Neural progenitor cell (in vitro differentiated cells): ENCODE measurements around the gene NLGN4X. TPM values are rescaled to one million over a fixed set of nuclear protein-coding genes. Genes with fewer than 3 reads are reported as not detected.

Experiments
- DNase-seq: peaks from one replicate; pipeline ENCODE4 v3.0.0-alpha.2; 2016; ENCODE audit warnings: low spot score
- H2AFZ ChIP-seq: fragments of 200-600 bp; sonication (generic); replicated peaks from 2 replicates; pipeline ENCODE4 v1.6.1; 2016; ENCODE audit warnings: antibody characterized with exemption
- H3F3A ChIP-seq: fragments of 200-600 bp; sonication (generic); 2 replicates; pipeline ENCODE4 v1.6.1; 2016; ENCODE audit warnings: antibody characterized with exemption, low read depth
- H3K27ac ChIP-seq: fragments of 200-600 bp; sonication (generic); 2 replicates; pipeline ENCODE4 v1.5.1; 2016; ENCODE audit warnings: mild to moderate bottlenecking
- H3K27me3 ChIP-seq: fragments of 200-600 bp; sonication (generic); 2 replicates; pipeline ENCODE4 v1.6.1; 2016; ENCODE audit warnings: mild to moderate bottlenecking, moderate library complexity
- H3K36me3 ChIP-seq: fragments of 200-600 bp; sonication (generic); 2 replicates; pipeline ENCODE4 v1.5.1; 2016
- H3K4me1 ChIP-seq: fragments of 200-600 bp; sonication (generic); 2 replicates; pipeline ENCODE4 v1.6.1; 2016; ENCODE audit warnings: mixed run types
- H3K4me2 ChIP-seq: fragments of 200-600 bp; sonication (generic); 2 replicates; pipeline ENCODE4 v1.6.1; 2016
- H3K4me3 ChIP-seq: fragments of 200-600 bp; sonication (generic); 2 replicates; pipeline ENCODE4 v1.5.1; 2016
- H3K79me2 ChIP-seq: fragments of 200-600 bp; sonication (generic); 2 replicates; pipeline ENCODE4 v1.6.1; 2016; ENCODE audit warnings: low read depth
- H3K9ac ChIP-seq: fragments of 200-600 bp; sonication (generic); 2 replicates; pipeline ENCODE4 v1.6.1; 2016
- H3K9me3 ChIP-seq: fragments of 200-600 bp; sonication (generic); 2 replicates; pipeline ENCODE4 v1.5.1; 2016; ENCODE audit warnings: low read depth
- H4K20me1 ChIP-seq: fragments of 200-600 bp; sonication (generic); 2 replicates; pipeline ENCODE4 v1.6.1; 2016; ENCODE audit warnings: low read depth
- H3K27ac Mint-ChIP-seq: 3 replicates; pipeline ENCODE4 v1.8.0; 2021; ENCODE audit warnings: mixed read lengths
- H3K27me3 Mint-ChIP-seq: 2 replicates; pipeline ENCODE4 v1.8.0; 2022; ENCODE audit warnings: low read depth, mild to moderate bottlenecking, inconsistent platforms, moderate library complexity, mixed read lengths; ENCODE audit not compliant: insufficient read depth
- H3K36me3 Mint-ChIP-seq: 3 replicates; pipeline ENCODE4 v1.8.0; 2021; ENCODE audit warnings: mixed read lengths
- H3K4me1 Mint-ChIP-seq: 3 replicates; pipeline ENCODE4 v1.8.0; 2021; ENCODE audit warnings: mixed read lengths
- H3K4me3 Mint-ChIP-seq: 3 replicates; pipeline ENCODE4 v1.8.0; 2021; ENCODE audit warnings: mild to moderate bottlenecking, moderate library complexity, mixed read lengths
- H3K9me3 Mint-ChIP-seq: 3 replicates; pipeline ENCODE4 v1.8.0; 2020; ENCODE audit warnings: mixed read lengths
- EZH2 ChIP-seq: fragments of 200-600 bp; sonication (generic); IDR thresholded peaks from 2 replicates; pipeline ENCODE4 v1.6.1; 2017; ENCODE audit warnings: antibody characterized with exemption, mild to moderate bottlenecking, moderate library complexity
- EZH2phosphoT487 ChIP-seq: fragments of 200-600 bp; sonication (generic); IDR thresholded peaks from 2 replicates; pipeline ENCODE4 v1.6.1; 2017; ENCODE audit warnings: antibody characterized with exemption
- total RNA-seq: library from RNA; depleted of rRNA; stranded (reverse); fragments of >200 nt; gene quantifications from 2 replicates; pipeline ENCODE4 v1.2.3, GENCODE V29; 2015; ENCODE audit warnings: low replicate concordance
- TF ChIP-seq, protein P1 (sequence below): fragments of 200-600 bp; sonication (generic); IDR thresholded peaks from 2 replicates; pipeline ENCODE4 v1.5.1; 2017; ENCODE audit warnings: antibody characterized with exemption, mild to moderate bottlenecking

The NLGN4X gene
- total RNA-seq, 1 donor from 2014 or later: 10.1 TPM

- Histone ChIP-seq H3K4me1 (no peaks in the 10 kb centered on the region), H3K9me3 (peaks cover 5% of the 10 kb centered on the region), H3F3A (no peaks in the 10 kb centered on the region), H3K4me2 (no peak overlapping the region), H2AFZ (no peak overlapping the region), H3K36me3 (no peaks in the 10 kb centered on the region), H4K20me1 (no peaks in the 10 kb centered on the region), H3K4me3 (no peak overlapping the region), H3K27me3 (no peaks in the 10 kb centered on the region), H3K27ac (no peak overlapping the region), H3K9ac (no peak overlapping the region), H3K79me2 (no peaks in the 10 kb centered on the region)
- Mint-ChIP-seq H3K4me1 (peaks cover 30% of the 10 kb centered on the region), H3K36me3 (peaks cover 20% of the 10 kb centered on the region), H3K4me3 (no peak overlapping the region), H3K9me3 (peaks cover 29% of the 10 kb centered on the region), H3K27me3 (peaks cover 2% of the 10 kb centered on the region), H3K27ac (peak overlapping the region; percentile 64)
- DNase-seq: peak; percentile 36
- TF ChIP-seq EZH2phosphoT487: no peak
- TF ChIP-seq, protein P1, sequence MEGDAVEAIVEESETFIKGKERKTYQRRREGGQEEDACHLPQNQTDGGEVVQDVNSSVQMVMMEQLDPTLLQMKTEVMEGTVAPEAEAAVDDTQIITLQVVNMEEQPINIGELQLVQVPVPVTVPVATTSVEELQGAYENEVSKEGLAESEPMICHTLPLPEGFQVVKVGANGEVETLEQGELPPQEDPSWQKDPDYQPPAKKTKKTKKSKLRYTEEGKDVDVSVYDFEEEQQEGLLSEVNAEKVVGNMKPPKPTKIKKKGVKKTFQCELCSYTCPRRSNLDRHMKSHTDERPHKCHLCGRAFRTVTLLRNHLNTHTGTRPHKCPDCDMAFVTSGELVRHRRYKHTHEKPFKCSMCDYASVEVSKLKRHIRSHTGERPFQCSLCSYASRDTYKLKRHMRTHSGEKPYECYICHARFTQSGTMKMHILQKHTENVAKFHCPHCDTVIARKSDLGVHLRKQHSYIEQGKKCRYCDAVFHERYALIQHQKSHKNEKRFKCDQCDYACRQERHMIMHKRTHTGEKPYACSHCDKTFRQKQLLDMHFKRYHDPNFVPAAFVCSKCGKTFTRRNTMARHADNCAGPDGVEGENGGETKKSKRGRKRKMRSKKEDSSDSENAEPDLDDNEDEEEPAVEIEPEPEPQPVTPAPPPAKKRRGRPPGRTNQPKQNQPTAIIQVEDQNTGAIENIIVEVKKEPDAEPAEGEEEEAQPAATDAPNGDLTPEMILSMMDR: peak; percentile 46
Observed at GRCh38 chrX:6095469-6095868, 133.2 kb downstream of the NLGN4X start.

DNA sequence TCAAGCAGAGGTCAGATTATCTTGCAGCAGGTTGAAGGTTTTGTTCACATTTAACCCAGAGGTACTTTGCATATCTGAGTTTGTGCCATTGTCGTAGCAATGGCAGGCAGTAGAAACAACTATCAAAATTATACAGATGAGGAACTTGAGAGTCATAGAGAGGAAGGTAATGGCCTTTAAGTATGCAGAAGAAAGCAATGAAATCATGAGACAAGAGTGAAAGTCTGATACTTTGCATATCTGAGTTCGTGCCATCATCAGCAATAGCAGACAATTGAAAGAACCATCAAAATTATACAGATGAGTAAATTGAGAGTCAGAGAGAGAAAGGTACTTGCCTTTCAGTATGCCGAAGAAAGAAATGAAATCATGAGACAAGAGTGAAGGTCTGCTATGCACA, 154.1 kb downstream of the NLGN4X start:
- TF ChIP-seq EZH2 (no peak), EZH2phosphoT487 (no peak)
- TF ChIP-seq, protein P1: no peak
- Mint-ChIP-seq H3K4me3 (no peak overlapping the region), H3K4me1 (no peaks in the 10 kb centered on the region), H3K36me3 (peaks cover 24% of the 10 kb centered on the region), H3K27me3 (no peaks in the 10 kb centered on the region), H3K27ac (no peak overlapping the region), H3K9me3 (peaks cover 16% of the 10 kb centered on the region)
- no peaks in the 10 kb centered on the region for H3K79me2 ChIP-seq
- no peak for DNase-seq
- no peaks in the 10 kb centered on the region for H3K9me3 ChIP-seq
- no peaks in the 10 kb centered on the region for H3K27me3 ChIP-seq
- H4K20me1 ChIP-seq: no peaks in the 10 kb centered on the region
- H3K27ac ChIP-seq: no peak overlapping the region
- H3F3A ChIP-seq: no peaks in the 10 kb centered on the region
- H2AFZ ChIP-seq: no peak overlapping the region
- no peaks in the 10 kb centered on the region for H3K36me3 ChIP-seq
- no peaks in the 10 kb centered on the region for H3K4me1 ChIP-seq
- no peak overlapping the region for H3K4me2 ChIP-seq
- no peak overlapping the region for H3K9ac ChIP-seq
- no peak overlapping the region for H3K4me3 ChIP-seq

DNA sequence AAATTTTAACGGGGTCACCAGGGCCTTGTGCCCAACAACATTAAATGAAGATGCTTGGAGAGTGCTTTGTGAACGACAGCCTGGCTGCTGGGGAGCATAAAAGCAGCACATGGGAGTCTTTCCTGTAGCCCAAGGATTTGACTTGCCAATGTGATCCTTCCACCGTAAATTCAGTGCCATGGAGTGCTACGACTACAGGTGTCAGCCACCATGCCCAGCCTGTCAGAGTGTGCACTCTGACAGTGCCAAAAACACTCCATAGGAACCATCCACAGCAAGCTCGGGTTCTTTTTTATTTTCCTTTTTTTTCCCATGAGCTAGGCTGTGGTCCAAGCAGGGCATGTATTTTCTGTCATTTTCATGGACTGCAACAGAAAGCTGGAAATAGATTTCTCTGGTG, 156.9 kb downstream of the NLGN4X start:
- no peak overlapping the region for H3K27ac Mint-ChIP-seq
- no peaks in the 10 kb centered on the region for H3K27me3 ChIP-seq
- no peaks in the 10 kb centered on the region for H3K79me2 ChIP-seq
- no peaks in the 10 kb centered on the region for H3K36me3 ChIP-seq
- peaks cover 22% of the 10 kb centered on the region for H3K36me3 Mint-ChIP-seq
- H3K9me3 ChIP-seq: no peaks in the 10 kb centered on the region
- H3K4me1 Mint-ChIP-seq: no peaks in the 10 kb centered on the region
- H4K20me1 ChIP-seq: no peaks in the 10 kb centered on the region
- H3K9me3 Mint-ChIP-seq: peaks cover 16% of the 10 kb centered on the region
- H3K27ac ChIP-seq: no peak overlapping the region
- TF ChIP-seq, protein P1: no peak
- TF ChIP-seq EZH2phosphoT487: no peak
- TF ChIP-seq EZH2: no peak
- no peaks in the 10 kb centered on the region for H3K27me3 Mint-ChIP-seq
- no peak for DNase-seq
- no peak overlapping the region for H3K9ac ChIP-seq
- H2AFZ ChIP-seq: no peak overlapping the region
- no peak overlapping the region for H3K4me2 ChIP-seq
- no peak overlapping the region for H3K4me3 ChIP-seq
- H3K4me3 Mint-ChIP-seq: no peak overlapping the region
- no peaks in the 10 kb centered on the region for H3F3A ChIP-seq
- no peaks in the 10 kb centered on the region for H3K4me1 ChIP-seq

GRCh38 chrX:6067600-6067999, 161.1 kb downstream of the NLGN4X start:
- peaks cover 2% of the 10 kb centered on the region for H3K9me3 Mint-ChIP-seq
- no peaks in the 10 kb centered on the region for H3K36me3 ChIP-seq
- H3K4me3 Mint-ChIP-seq: no peak overlapping the region
- no peaks in the 10 kb centered on the region for H4K20me1 ChIP-seq
- DNase-seq: no peak
- TF ChIP-seq EZH2: no peak
- TF ChIP-seq, protein P1: no peak
- no peak overlapping the region for H3K27ac ChIP-seq
- H3K4me1 ChIP-seq: no peaks in the 10 kb centered on the region
- H3K27me3 Mint-ChIP-seq: no peaks in the 10 kb centered on the region
- no peaks in the 10 kb centered on the region for H3K4me1 Mint-ChIP-seq
- no peaks in the 10 kb centered on the region for H3K27me3 ChIP-seq
- no peak overlapping the region for H3K4me2 ChIP-seq
- H3K36me3 Mint-ChIP-seq: peaks cover 11% of the 10 kb centered on the region
- no peaks in the 10 kb centered on the region for H3K9me3 ChIP-seq
- H2AFZ ChIP-seq: no peak overlapping the region
- H3F3A ChIP-seq: no peaks in the 10 kb centered on the region
- no peaks in the 10 kb centered on the region for H3K79me2 ChIP-seq
- no peak overlapping the region for H3K9ac ChIP-seq
- no peak overlapping the region for H3K4me3 ChIP-seq
- no peak overlapping the region for H3K27ac Mint-ChIP-seq
